DMS153 treated with DMSO at 0.1 percent for 48 hours (cell line): Measurements from ENCODE around the gene COPS6.

Experiments
- DNase-seq: peaks from one replicate; lab custom pipeline; 2025; ENCODE audit not compliant: unreplicated experiment; lab: John Stamatoyannopoulos, UW

Gene COPS6

GRCh38 chr7:100088621-100089457 lies at the start of gene COPS6:
COPS6 (plus strand) TSS chr7:100088969; CDS start chr7:100088991, 22 bp downstream.
- peak; percentile 50 for DNase-seq

- DNase-seq, result no peak
These were observed 48.2 kb upstream of the COPS6 start for GRCh38 chr7:100040575-100040974.

GRCh38 chr7:100044718-100045117 lies 44.1 kb upstream of the COPS6 start:
- no peak for DNase-seq

- DNase-seq, result no peak
These were observed 40.1 kb upstream of the COPS6 start for GRCh38 chr7:100048680-100049079.

- DNase-seq, result peak; percentile 48
These were observed 39.1 kb upstream of the COPS6 start, which contains the start of gene ZSCAN21 for GRCh38 chr7:100049441-100050291. ZSCAN21 (plus strand) TSS chr7:100049774; CDS start chr7:100057007, 7,233 bp downstream.

- DNase-seq, result no peak
These were observed 37.2 kb upstream of the COPS6 start for GRCh38 chr7:100051611-100052010.

GRCh38 chr7:100053215-100053614 lies 35.6 kb upstream of the COPS6 start:
- DNase-seq, result peak; percentile 44

GRCh38 chr7:100057006-100057405 lies 31.8 kb upstream of the COPS6 start:
- DNase-seq, result no peak

GRCh38 chr7:100059251-100059739 lies 29.5 kb upstream of the COPS6 start:
- no peak for DNase-seq

GRCh38 chr7:100061518-100062193 lies 27.1 kb upstream of the COPS6 start:
- DNase-seq, result no peak

- no peak for DNase-seq
These were observed 25.4 kb upstream of the COPS6 start for GRCh38 chr7:100063376-100063775.

GRCh38 chr7:100064162-100064561 lies 24.6 kb upstream of the COPS6 start:
- DNase-seq, result no peak

GRCh38 chr7:100065452-100066186 lies 23.1 kb upstream of the COPS6 start:
- no peak for DNase-seq

- DNase-seq, result no peak
These were observed 21.8 kb upstream of the COPS6 start for GRCh38 chr7:100066953-100067352.

- no peak for DNase-seq
These were observed 18.8 kb upstream of the COPS6 start for GRCh38 chr7:100069991-100070390.

GRCh38 chr7:100071018-100071723 lies 17.6 kb upstream of the COPS6 start:
- no peak for DNase-seq

GRCh38 chr7:100072462-100072861 lies 16.3 kb upstream of the COPS6 start:
- DNase-seq, result no peak

- no peak for DNase-seq
These were observed 13.9 kb upstream of the COPS6 start for GRCh38 chr7:100074841-100075240.

- no peak for DNase-seq
These were observed 13.4 kb upstream of the COPS6 start for GRCh38 chr7:100075418-100075817.

- no peak for DNase-seq
These were observed 11.6 kb upstream of the COPS6 start for GRCh38 chr7:100077205-100077604.
